Muscle layer of duodenum (tissue), 2 donors: ENCODE data around the gene CIAO1.
"Not testable (repeated sequence)": the region's sequence is repeated elsewhere in the genome, so short reads cannot be mapped to it uniquely, and the experiment has no call there.

Source experiments
- H3K27ac ChIP-seq: one replicate; pipeline ENCODE4 v1.7.0; 2013; ENCODE audit warnings: mild to moderate bottlenecking, low read length
- H3K27me3 ChIP-seq: one replicate; pipeline ENCODE4 v1.7.0; 2013; ENCODE audit warnings: low read depth, mild to moderate bottlenecking, control low read depth, low read length
- H3K36me3 ChIP-seq, 2 donors: one replicate each; pipeline ENCODE4 v1.7.0; 2013; ENCODE audit warnings: low read length in 2 of 2, control low read depth in 1 of 2, mild to moderate bottlenecking in 1 of 2; ENCODE audit not compliant: insufficient read depth in 2 of 2, control insufficient read depth in 1 of 2
- H3K4me1 ChIP-seq, 2 donors: one replicate each; pipeline ENCODE4 v1.7.0; 2013; ENCODE audit warnings: low read length in 2 of 2, mild to moderate bottlenecking in 2 of 2, control low read depth in 1 of 2, moderate library complexity in 1 of 2; ENCODE audit not compliant: insufficient read depth in 2 of 2, control insufficient read depth in 1 of 2
- H3K4me3 ChIP-seq, 2 donors: one replicate each; pipeline ENCODE4 v1.7.0; 2013; ENCODE audit warnings: low read length in 2 of 2, low read depth in 1 of 2, mild to moderate bottlenecking in 1 of 2
- H3K9me3 ChIP-seq, 2 donors: one replicate each; pipeline ENCODE4 v1.7.0; 2013; ENCODE audit warnings: low read length in 2 of 2, control low read depth in 1 of 2, mild to moderate bottlenecking in 1 of 2; ENCODE audit not compliant: control insufficient read depth in 1 of 2
- donor health status: healthy.

CIAO1 gene

GRCh38 chr2:96251721-96252292, 14.2 kb upstream of the CIAO1 start:
- Histone ChIP-seq H3K4me1 (peaks cover 0 to 11% of the 10 kb centered on the region in 2 donors), H3K27me3 (no peaks in the 10 kb centered on the region), H3K9me3 (no peaks in the 10 kb centered on the region), H3K27ac (no peak overlapping the region), H3K36me3 (peaks cover 42 to 43% of the 10 kb centered on the region in 2 donors), H3K4me3 (no peak overlapping the region)

DNA sequence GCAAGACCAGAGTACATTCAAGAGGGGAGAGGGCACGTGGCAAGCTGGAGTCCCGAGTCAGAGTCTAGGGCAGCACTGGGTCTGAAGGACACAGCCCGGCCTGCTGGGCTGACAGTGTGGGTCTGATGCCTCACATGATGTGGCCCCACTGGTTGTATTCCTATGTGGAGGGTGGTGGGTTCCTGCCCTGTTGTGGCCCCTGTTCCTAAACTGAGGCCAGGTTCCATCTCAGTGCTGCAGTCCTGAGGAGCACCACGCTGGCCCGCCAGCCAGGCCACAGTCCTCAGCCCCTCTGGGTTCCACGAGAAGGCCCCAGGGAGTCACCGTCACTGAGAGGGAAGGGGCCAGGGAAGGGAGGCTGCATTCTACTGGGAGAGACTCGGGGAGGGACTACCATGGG, 13.5 kb upstream of the CIAO1 start:
- H3K27ac ChIP-seq, result no peak overlapping the region
- no peaks in the 10 kb centered on the region for H3K9me3 ChIP-seq
- H3K36me3 ChIP-seq, result peaks cover 42 to 43% of the 10 kb centered on the region in 2 donors
- H3K4me3 ChIP-seq, result no peak overlapping the region
- no peaks in the 10 kb centered on the region for H3K27me3 ChIP-seq
- peaks cover 0 to 14% of the 10 kb centered on the region in 2 donors for H3K4me1 ChIP-seq

GRCh38 chr2:96253006-96253405, 13.0 kb upstream of the CIAO1 start:
- peaks cover 2 to 19% of the 10 kb centered on the region in 2 donors for H3K4me1 ChIP-seq
- no peak overlapping the region for H3K27ac ChIP-seq
- H3K9me3 ChIP-seq, result no peaks in the 10 kb centered on the region
- H3K4me3 ChIP-seq, result no peak overlapping the region
- peaks cover 42 to 43% of the 10 kb centered on the region in 2 donors for H3K36me3 ChIP-seq
- H3K27me3 ChIP-seq, result no peaks in the 10 kb centered on the region

- Histone ChIP-seq H3K36me3 (peaks cover 47 to 51% of the 10 kb centered on the region in 2 donors), H3K4me3 (no peak overlapping the region), H3K4me1 (peaks cover 14 to 32% of the 10 kb centered on the region in 2 donors), H3K27ac (no peak overlapping the region), H3K27me3 (no peaks in the 10 kb centered on the region), H3K9me3 (no peaks in the 10 kb centered on the region)
Measured at GRCh38 chr2:96254571-96254970, 11.5 kb upstream of the CIAO1 start.

- Histone ChIP-seq H3K9me3 (no peaks in the 10 kb centered on the region), H3K36me3 (peaks cover 46 to 47% of the 10 kb centered on the region in 2 donors), H3K4me1 (peaks cover 34 to 49% of the 10 kb centered on the region in 2 donors), H3K27ac (peak overlapping the region; percentile 41), H3K4me3 (no peak overlapping the region), H3K27me3 (no peaks in the 10 kb centered on the region)
Measured at GRCh38 chr2:96256611-96257113, 9.4 kb upstream of the CIAO1 start.

GRCh38 chr2:96257744-96258143, 8.3 kb upstream of the CIAO1 start:
- H3K4me3 ChIP-seq, H3K27me3 ChIP-seq, H3K9me3 ChIP-seq: not testable (repeated sequence)
- peaks cover 35 to 50% of the 10 kb centered on the region in 2 donors for H3K4me1 ChIP-seq
- peak overlapping the region; percentile 70 for H3K27ac ChIP-seq
- H3K36me3 ChIP-seq, result peaks cover 35 to 37% of the 10 kb centered on the region in 2 donors

- Histone ChIP-seq H3K4me3 (no peak overlapping the region), H3K36me3 (peaks cover 28 to 31% of the 10 kb centered on the region in 2 donors), H3K9me3 (no peaks in the 10 kb centered on the region), H3K4me1 (peaks cover 35 to 50% of the 10 kb centered on the region in 2 donors), H3K27ac (peak overlapping the region; percentile 70), H3K27me3 (no peaks in the 10 kb centered on the region)
Measured at GRCh38 chr2:96258166-96259022, 7.6 kb upstream of the CIAO1 start.

DNA sequence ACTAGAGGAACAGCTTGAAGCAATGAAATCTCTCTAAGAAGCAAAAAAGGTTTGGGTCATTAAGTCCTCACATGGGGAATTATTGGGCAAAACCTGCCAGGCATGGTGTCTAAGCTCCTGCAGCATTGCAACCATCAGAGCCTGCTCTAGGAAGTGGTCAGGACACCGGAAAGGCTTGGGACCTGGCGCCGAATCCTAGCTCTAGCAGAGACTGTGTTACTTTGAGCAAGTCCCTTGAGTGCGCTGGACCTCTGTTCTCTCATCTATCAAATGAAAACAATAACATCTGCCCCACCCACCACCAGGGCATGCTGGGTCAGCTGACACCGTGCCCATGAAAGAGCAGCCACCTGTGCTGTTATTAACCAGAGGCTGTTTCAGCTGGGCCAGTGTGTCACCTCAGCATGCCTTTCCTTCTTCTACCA, 6.5 kb upstream of the CIAO1 start:
- Histone ChIP-seq H3K27ac (peak overlapping the region; percentile 90), H3K4me3 (peak overlapping the region in 1 of 2 donors; percentile 38), H3K36me3 (peaks cover 20 to 21% of the 10 kb centered on the region in 2 donors), H3K27me3 (no peaks in the 10 kb centered on the region), H3K4me1 (peaks cover 42 to 62% of the 10 kb centered on the region in 2 donors), H3K9me3 (no peaks in the 10 kb centered on the region)

GRCh38 chr2:96260387-96261260, 5.4 kb upstream of the CIAO1 start:
- no peaks in the 10 kb centered on the region for H3K27me3 ChIP-seq
- H3K36me3 ChIP-seq, result peaks cover 9 to 11% of the 10 kb centered on the region in 2 donors
- peak overlapping the region; percentile 36 to 38 for H3K4me3 ChIP-seq

GRCh38 chr2:96261328-96262003, 4.6 kb upstream of the CIAO1 start:
- Histone ChIP-seq H3K4me3 (peak overlapping the region in 1 of 2 donors; percentile 36), H3K36me3 (peaks cover 8 to 11% of the 10 kb centered on the region in 2 donors), H3K27ac (peak overlapping the region; percentile 90), H3K27me3 (no peaks in the 10 kb centered on the region), H3K9me3 (no peaks in the 10 kb centered on the region), H3K4me1 (peaks cover 42 to 69% of the 10 kb centered on the region in 2 donors)

More at GRCh38 chr2:96260387-96261260, 5.4 kb upstream of the CIAO1 start:
- Histone ChIP-seq H3K4me1 (peaks cover 42 to 68% of the 10 kb centered on the region in 2 donors), H3K9me3 (no peaks in the 10 kb centered on the region), H3K27ac (peak overlapping the region; percentile 90)
